HG02973 (cell line): ENCODE measurements around the gene GJC1.
"Not testable (repeated sequence)": the region's sequence is repeated elsewhere in the genome, so short reads cannot be mapped to it uniquely, and the experiment has no call there.

Experiments
- ATAC-seq: cut with Tn5 transposase; IDR thresholded peaks from one replicate; pipeline ENCODE4 v1.9.1; 2021; ENCODE audit warnings: moderate library complexity; ENCODE audit not compliant: unreplicated experiment

The GJC1 gene

GRCh38 chr17:44846206-44846605 lies 16.1 kb upstream of the GJC1 start:
- no peak for ATAC-seq

DNA sequence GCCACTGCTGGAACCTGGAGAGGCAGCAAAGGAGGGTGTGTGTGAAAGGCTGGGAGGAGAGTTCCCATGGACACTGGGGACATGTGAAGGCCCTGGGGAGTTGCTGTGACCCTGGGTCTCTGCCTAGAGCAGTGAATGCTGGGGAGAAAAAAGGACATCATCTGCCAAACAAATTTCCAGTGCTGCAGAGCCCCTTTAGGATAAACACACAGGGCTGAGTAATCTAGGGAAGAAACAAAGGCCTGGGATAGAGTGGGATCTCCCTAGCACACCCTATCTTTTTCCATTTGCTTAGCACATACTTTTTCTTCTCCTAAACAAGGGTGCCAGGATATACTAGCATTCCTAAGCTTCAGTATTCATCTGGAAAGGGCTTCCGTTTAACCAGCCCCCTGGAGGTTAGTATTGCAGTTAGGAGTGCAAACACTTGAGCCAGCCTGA lies 14.3 kb upstream of the GJC1 start:
- ATAC-seq = no peak

GRCh38 chr17:44842748-44843147 lies 12.7 kb upstream of the GJC1 start:
- no peak for ATAC-seq

DNA sequence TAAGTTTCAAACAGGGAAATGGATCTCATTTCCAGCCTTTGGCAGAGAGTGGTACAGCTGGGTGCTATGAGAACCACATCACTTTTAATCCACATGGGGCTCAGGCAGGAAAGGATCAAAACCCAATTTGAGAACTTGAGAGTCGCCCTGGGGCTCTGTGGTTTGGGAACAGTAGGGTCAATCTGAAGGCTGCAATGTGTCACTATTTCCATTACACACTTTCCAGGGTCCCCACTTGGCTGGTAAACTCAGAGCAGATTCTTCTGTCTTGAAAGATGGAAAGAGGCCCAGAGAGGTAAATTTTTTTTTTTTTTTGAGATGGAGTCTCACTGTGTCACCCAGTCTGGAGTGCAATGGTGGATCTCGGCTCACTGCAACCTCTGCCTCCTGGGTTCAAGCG lies 10.8 kb upstream of the GJC1 start:
- no peak for ATAC-seq

DNA sequence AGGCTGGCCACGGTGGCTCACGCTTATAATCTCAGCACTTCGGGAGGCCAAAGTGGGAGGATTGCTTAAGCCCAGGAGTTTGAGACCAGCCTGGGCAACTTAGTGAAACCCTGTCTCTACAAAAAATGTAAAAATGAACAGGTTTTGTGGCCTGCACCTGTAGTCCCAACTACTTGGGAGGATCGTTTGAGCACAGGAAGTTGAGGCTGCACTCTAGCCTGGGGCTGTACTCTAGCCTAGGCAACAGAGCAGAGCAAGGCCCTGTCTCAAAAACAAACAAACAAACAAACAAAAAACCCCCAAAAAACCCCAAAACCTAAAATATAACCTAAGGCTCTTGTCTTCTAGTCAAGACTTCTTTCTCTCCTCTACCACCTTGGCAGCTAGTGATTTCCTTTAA lies 10.2 kb upstream of the GJC1 start:
- ATAC-seq = no peak

GRCh38 chr17:44837196-44837595 lies 7.1 kb upstream of the GJC1 start:
- ATAC-seq = no peak

DNA sequence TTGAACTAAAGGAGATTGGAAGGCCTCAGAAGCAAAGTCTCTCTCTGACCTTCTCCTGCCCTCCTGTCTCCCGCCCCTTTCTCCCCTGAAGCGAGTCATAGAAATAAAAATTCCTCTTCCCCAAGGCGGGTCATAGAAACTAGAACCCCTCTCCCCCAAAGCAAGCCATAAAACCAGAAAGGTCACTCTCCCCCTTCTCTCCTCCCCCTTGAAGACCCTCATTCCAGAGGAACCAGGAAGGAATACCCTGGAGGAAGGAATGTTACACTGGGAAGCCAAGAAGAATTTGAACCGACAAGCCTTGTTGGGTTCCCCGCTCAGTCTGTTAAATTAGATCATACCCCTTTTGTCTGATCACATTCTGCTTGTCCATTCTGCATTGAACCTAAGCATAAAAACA lies 2.7 kb upstream of the GJC1 start:
- ATAC-seq = no peak

GRCh38 chr17:44831371-44831770 lies 1.3 kb upstream of the GJC1 start:
- no peak for ATAC-seq

GRCh38 chr17:44830359-44831288 lies 537 bp upstream of the GJC1 start:
- ATAC-seq = no peak

DNA sequence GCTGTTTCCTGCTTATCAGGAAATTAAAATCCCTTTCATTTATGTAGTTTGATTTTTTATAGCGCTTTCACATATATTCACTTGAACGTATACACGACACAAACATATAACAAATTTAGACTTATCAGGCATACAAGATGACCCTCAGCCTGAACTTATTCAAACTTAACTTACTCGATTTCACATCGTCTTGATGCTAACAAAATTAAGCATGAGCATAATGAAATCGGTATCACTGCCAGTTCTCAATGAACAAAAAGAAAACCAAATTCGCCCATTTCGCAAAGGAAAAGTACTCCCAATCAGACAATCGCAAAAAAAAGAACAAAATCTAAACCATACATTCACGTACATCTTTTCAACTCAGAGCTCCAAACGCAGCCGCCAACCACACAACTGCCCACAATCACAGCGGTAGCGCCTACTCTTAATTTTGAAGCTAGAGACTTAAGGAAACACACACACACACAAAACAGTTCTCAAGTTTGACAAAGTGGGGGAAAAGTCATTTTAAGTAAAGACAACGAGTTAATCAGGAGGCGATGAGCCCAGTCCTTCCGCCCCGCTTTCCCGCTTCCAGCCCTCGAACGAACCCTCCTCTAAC lies 1.1 kb downstream of the GJC1 start:
- ATAC-seq = no peak

DNA sequence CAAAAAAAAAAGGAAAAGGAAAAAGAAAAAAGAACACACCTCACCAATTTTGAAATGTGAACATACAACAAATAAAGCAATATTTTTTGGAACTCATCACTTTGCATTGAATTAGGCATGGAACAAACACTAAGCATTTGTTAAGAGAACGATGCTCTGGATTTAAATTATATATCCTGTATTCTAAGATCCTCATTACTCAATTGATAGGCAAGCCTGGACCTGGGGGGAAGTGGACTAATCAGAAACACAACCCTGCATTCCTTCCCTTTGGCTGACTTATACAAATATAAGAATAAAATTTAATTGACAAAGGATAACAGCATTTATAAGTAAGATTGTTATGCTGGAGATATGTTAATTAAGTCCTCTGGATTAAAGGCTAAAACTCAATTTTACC lies 2.2 kb downstream of the GJC1 start:
- no peak for ATAC-seq

DNA sequence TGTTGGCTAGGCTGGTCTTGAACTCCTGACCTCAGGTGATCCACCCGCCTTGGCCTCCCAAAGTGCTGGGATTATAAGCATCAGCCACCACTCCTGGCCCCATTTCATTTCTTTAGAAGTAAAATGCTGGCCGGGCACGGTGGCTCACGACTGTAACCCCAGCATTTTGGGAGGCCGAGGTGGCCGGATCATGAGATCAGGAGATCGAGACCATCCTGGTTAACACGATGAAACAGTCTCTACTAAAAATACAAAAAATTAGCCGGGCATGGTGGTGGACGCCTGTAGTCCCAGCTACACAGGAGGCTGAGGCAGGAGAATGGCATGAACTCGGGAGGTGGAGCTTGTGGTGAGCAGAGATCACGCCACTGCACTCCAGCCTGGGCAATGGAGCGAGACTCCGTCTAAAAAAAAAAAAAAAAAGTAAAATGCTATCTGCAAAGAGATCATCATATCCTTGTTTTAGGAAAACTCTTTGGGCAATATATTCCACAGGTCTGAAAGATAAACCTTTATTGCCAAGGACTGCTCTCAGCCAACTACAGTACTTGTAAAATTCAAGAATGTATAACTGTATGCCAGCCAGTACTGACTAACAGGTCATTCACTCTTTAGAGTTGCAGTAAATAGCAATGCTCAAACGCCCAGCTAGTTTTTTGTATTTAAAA lies 3.8 kb downstream of the GJC1 start:
- ATAC-seq = no peak

DNA sequence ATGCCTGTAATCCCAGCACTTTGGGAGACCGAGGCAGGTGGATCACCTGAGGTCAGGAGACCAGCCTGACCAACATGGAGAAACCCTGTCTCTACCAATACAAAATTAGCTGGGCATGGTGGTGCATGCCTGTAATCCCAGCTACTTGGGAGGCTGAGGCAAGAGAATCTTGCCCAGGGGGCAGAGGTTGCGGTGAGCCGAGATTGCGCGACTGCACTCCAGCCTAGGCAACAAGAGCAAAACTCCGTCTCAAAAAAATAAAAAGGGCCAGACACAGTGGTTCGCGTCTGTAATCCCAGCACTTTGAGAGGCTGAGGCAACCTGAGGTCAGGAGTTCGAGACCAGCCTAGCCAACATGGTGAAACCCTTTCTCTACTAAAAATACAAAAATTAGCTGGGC lies 4.9 kb downstream of the GJC1 start:
- ATAC-seq = not testable (repeated sequence)

GRCh38 chr17:44820631-44821212 lies 9.4 kb downstream of the GJC1 start:
- ATAC-seq = no peak

GRCh38 chr17:44818508-44818907 lies 11.6 kb downstream of the GJC1 start:
- not testable (repeated sequence) for ATAC-seq

DNA sequence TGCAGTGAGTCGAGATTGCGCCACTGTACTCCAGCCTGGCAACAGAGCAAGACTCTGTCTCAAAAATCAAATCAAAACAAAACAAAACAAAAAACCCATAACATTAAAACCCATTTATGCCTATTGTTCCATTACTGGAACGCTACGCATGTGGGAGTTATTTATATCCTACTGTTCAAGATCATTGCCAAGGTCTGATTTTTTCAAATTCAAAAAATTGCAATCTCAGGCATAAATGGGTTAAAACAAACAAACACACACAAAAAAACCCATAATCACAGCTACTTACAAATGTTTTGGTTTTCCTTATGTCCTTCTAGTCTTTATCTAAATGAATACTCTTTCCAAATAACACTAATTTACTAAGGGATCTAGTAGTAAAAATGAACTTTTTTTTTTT lies 17.8 kb downstream of the GJC1 start:
- no peak for ATAC-seq

- ATAC-seq = not testable (repeated sequence)
Observed at GRCh38 chr17:44808656-44809388, 21.3 kb downstream of the GJC1 start.

DNA sequence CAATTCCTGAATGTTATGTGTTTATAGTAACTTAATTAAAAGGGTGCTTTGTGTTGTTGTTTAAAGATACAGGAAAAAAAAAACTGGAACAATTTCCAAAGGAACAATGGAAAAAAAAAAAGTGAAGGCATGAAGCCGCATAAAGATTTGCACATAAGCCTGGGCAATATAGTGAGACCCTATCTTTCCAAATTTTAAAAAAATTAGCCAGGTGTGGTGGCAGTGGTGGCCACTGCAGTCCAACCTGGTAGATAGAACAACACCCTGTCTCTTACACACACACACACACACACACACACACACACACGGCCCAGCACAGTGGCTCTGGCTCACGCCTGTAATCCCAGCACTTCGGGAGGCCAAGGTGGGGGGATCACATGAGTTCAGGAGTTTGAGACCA lies 21.9 kb downstream of the GJC1 start:
- ATAC-seq = no peak

DNA sequence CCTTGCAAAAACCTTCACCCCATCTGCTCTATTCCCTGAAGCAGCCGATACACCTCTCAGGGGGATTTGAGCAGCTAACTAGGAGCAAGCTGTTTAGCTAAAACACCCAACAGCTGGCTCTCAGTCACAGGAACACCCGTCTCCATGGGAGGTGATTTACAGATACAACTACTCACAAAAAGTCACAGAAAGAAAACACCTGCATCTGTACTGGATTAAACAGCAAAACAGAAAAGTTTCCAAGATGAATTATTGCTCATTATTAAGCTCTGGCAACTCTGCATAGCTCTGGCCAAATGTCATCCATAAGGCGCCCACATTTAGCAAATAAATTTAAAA lies 22.3 kb downstream of the GJC1 start:
- ATAC-seq = no peak

DNA sequence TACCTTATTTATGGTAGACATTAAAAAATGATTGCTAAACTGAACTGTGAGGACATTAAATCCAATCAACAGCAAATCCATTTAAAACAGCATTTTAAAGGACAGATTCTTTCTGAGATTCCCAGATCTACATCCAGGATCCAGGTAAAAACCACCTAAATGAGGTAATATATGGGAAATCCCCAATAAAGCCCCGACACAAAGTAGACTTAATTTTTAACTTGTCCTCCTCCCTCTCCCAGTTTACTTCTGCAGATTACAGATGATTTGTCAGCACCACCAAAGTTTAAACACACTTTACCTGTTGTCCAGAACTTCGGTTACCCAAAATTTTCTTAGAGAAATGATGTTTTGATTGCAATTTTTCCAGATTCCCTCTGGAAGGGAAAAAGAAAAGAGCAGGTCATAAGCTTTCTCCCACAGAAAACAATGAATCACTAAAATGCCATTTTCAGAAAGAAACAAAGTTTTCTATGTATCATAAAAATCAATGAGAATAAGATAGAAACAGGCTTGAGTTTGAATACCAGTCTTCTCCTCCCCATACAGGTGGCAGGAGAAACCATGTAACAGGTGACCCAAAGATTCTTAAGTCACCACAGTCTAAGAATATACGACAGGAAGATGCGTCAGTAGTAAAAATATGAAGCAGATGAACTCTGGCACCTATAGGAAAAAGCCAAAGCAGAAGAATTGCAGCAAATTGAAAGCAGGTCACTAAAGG lies 22.8 kb downstream of the GJC1 start:
- no peak for ATAC-seq
